ENCODE measurements around the gene LMO4.

Gene LMO4

DNA sequence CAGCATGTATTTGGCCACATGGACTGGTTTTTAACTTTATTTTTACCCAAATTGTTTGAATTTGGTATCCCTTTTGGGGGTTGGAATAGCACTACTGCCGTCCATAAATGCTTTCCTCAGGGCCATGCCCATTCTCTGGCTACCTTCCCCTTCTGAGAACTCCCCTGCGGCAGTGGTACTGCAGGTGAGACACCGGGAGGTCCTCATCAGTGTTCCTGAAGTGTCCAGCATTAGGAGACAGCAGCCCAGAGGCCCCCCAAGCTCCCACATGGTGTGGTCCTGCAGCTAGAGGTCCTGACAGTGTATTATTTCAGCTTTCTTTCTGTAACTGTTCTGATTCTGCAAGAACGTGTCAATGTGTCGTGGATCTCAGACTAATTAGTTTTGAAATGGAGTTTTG, 8.9 kb downstream of the LMO4 start:
- Histone ChIP-seq H3K36me3 (ENCODE audit: control insufficient read depth, insufficient read depth, low read length) (peaks cover 61% of the 10 kb centered on the region), H3K9ac (ENCODE audit: low read length) (no peak overlapping the region), H3K9me3 (ENCODE audit: control insufficient read depth, insufficient read depth, low read depth, low read length) (no peaks in the 10 kb centered on the region), H3K27ac (ENCODE audit: low read depth, low read length) (no peak overlapping the region), H3K4me3 (ENCODE audit: low read depth, low read length) (no peak overlapping the region), H3K27me3 (ENCODE audit: control insufficient read depth, insufficient read depth, low read length) (no peaks in the 10 kb centered on the region), H3K4me1 (ENCODE audit: control insufficient read depth, insufficient read depth, low read length) (peaks cover 38% of the 10 kb centered on the region)

GRCh38 chr1:87338566-87338965, 9.9 kb downstream of the LMO4 start:
- H3K4me3 ChIP-seq (ENCODE audit: low read depth, low read length) = no peak overlapping the region
- no peaks in the 10 kb centered on the region for H3K9me3 ChIP-seq (ENCODE audit: control insufficient read depth, insufficient read depth, low read depth, low read length)
- H3K27ac ChIP-seq (ENCODE audit: low read depth, low read length) = no peak overlapping the region
- H3K36me3 ChIP-seq (ENCODE audit: control insufficient read depth, insufficient read depth, low read length) = peaks cover 62% of the 10 kb centered on the region
- peaks cover 29% of the 10 kb centered on the region for H3K4me1 ChIP-seq (ENCODE audit: control insufficient read depth, insufficient read depth, low read length)
- H3K9ac ChIP-seq (ENCODE audit: low read length) = no peak overlapping the region
- H3K27me3 ChIP-seq (ENCODE audit: control insufficient read depth, insufficient read depth, low read length) = no peaks in the 10 kb centered on the region

DNA sequence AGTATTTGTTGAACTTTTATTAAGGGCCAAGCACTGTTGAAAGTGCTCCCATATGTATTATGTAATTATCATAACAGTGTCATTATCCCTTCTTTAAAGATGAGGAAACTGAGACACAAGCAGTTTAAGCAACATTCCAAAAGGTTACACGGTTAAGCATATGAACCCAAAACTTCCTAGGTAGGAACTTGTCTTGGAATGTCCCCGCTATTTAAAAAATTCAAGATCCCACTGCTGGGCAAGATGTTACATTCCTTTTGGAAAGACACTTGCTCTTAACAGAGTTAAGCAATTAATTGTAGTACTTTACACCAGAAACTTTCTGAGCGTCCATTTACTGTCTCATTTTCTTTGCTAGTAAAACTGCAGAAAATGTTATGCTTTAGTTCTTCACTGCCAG, 15.6 kb downstream of the LMO4 start:
- Histone ChIP-seq H3K27ac (ENCODE audit: low read depth, low read length) (no peak overlapping the region), H3K36me3 (ENCODE audit: control insufficient read depth, insufficient read depth, low read length) (peaks cover 66% of the 10 kb centered on the region), H3K4me1 (ENCODE audit: control insufficient read depth, insufficient read depth, low read length) (peaks cover 22% of the 10 kb centered on the region), H3K27me3 (ENCODE audit: control insufficient read depth, insufficient read depth, low read length) (no peaks in the 10 kb centered on the region), H3K9me3 (ENCODE audit: control insufficient read depth, insufficient read depth, low read depth, low read length) (no peaks in the 10 kb centered on the region), H3K4me3 (ENCODE audit: low read depth, low read length) (no peak overlapping the region), H3K9ac (ENCODE audit: low read length) (no peak overlapping the region)

DNA sequence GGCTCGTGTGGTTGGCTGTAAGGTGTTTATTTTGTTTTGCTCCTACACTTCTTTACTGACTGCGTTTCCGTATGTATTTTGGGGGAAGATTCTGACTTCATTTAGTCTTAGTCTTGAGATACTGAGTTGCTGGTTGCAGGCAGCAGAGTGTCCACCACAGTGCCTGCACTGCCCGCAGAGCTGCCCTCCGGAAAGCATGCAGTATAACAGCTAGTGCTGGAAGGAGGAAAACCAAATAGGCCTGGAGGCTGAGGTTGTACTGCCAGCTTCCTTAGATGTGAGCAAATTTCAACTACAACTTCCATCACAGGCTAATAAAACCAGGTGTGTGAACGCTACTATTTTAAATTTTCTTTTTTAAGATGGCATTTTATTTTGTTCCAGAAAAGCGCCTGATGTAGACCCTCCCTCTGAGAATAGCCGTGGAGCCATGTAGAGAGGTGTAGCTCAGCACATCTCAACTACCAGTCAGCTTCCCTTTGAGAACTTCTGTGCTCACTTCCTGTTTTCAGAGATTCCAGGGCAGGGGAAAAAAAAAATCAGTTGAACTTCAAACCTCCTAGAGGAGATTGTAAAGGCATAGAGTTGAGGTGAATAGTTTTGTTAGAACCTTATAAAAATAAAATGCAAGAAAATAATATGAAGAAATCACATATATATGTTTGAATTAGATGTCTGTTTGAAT, 17.6 kb downstream of the LMO4 start:
- Histone ChIP-seq H3K27me3 (ENCODE audit: control insufficient read depth, insufficient read depth, low read length) (no peaks in the 10 kb centered on the region), H3K36me3 (ENCODE audit: control insufficient read depth, insufficient read depth, low read length) (peaks cover 46% of the 10 kb centered on the region), H3K27ac (ENCODE audit: low read depth, low read length) (0 out of 2 replicates have a peak overlapping the region, but pooled peaks have one; percentile 10), H3K9ac (ENCODE audit: low read length) (no peak overlapping the region), H3K9me3 (ENCODE audit: control insufficient read depth, insufficient read depth, low read depth, low read length) (no peaks in the 10 kb centered on the region), H3K4me1 (ENCODE audit: control insufficient read depth, insufficient read depth, low read length) (peaks cover 22% of the 10 kb centered on the region), H3K4me3 (ENCODE audit: low read depth, low read length) (no peak overlapping the region)

GRCh38 chr1:87348341-87349019, 19.8 kb downstream of the LMO4 start:
- Histone ChIP-seq H3K9ac (ENCODE audit: low read length) (no peak overlapping the region), H3K9me3 (ENCODE audit: control insufficient read depth, insufficient read depth, low read depth, low read length) (no peaks in the 10 kb centered on the region), H3K27me3 (ENCODE audit: control insufficient read depth, insufficient read depth, low read length) (no peaks in the 10 kb centered on the region), H3K27ac (ENCODE audit: low read depth, low read length) (no peak overlapping the region), H3K4me1 (ENCODE audit: control insufficient read depth, insufficient read depth, low read length) (peaks cover 30% of the 10 kb centered on the region), H3K4me3 (ENCODE audit: low read depth, low read length) (no peak overlapping the region), H3K36me3 (ENCODE audit: control insufficient read depth, insufficient read depth, low read length) (peaks cover 24% of the 10 kb centered on the region)

- Histone ChIP-seq H3K27me3 (ENCODE audit: control insufficient read depth, insufficient read depth, low read length) (no peaks in the 10 kb centered on the region), H3K4me3 (ENCODE audit: low read depth, low read length) (no peak overlapping the region), H3K27ac (ENCODE audit: low read depth, low read length) (no peak overlapping the region), H3K4me1 (ENCODE audit: control insufficient read depth, insufficient read depth, low read length) (peaks cover 30% of the 10 kb centered on the region), H3K36me3 (ENCODE audit: control insufficient read depth, insufficient read depth, low read length) (peaks cover 18% of the 10 kb centered on the region), H3K9me3 (ENCODE audit: control insufficient read depth, insufficient read depth, low read depth, low read length) (no peaks in the 10 kb centered on the region), H3K9ac (ENCODE audit: low read length) (no peak overlapping the region)
These were observed 20.4 kb downstream of the LMO4 start for GRCh38 chr1:87349036-87349435.

- H3K36me3 ChIP-seq (ENCODE audit: control insufficient read depth, insufficient read depth, low read length) = no peaks in the 10 kb centered on the region
- no peak overlapping the region for H3K9ac ChIP-seq (ENCODE audit: low read length)
- H3K9me3 ChIP-seq (ENCODE audit: control insufficient read depth, insufficient read depth, low read depth, low read length) = no peaks in the 10 kb centered on the region
- H3K4me1 ChIP-seq (ENCODE audit: control insufficient read depth, insufficient read depth, low read length) = peaks cover 8% of the 10 kb centered on the region; the same call in 1 of the 2 replicates
- no peak overlapping the region for H3K4me3 ChIP-seq (ENCODE audit: low read depth, low read length)
- no peaks in the 10 kb centered on the region for H3K27me3 ChIP-seq (ENCODE audit: control insufficient read depth, insufficient read depth, low read length)
- H3K27ac ChIP-seq (ENCODE audit: low read depth, low read length) = no peak overlapping the region
These were observed 27.2 kb downstream of the LMO4 start for GRCh38 chr1:87355894-87356293.

DNA sequence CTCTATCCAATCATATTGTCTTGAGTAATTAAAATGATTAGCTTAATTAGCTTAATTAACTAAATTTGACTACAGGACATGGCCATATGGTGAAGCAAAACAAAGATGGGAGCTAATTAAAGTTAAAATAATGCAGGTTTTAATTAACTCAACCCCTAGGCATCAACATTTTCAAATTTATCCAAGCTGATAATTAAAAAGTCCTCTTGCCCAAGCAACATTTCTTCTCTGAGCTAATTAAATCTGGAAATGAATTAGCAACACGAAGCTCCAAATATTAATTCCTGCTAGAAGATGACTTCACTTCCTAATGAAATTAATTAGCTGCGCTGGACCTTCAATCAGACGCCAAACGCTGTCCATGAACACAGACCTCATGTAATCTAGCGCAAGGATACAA, 27.9 kb downstream of the LMO4 start:
- no peaks in the 10 kb centered on the region for H3K27me3 ChIP-seq (ENCODE audit: control insufficient read depth, insufficient read depth, low read length)
- H3K4me3 ChIP-seq (ENCODE audit: low read depth, low read length) = no peak overlapping the region
- H3K27ac ChIP-seq (ENCODE audit: low read depth, low read length) = no peak overlapping the region
- no peak overlapping the region for H3K9ac ChIP-seq (ENCODE audit: low read length)
- H3K4me1 ChIP-seq (ENCODE audit: control insufficient read depth, insufficient read depth, low read length) = peaks cover 8% of the 10 kb centered on the region; the same call in 1 of the 2 replicates
- H3K9me3 ChIP-seq (ENCODE audit: control insufficient read depth, insufficient read depth, low read depth, low read length) = no peaks in the 10 kb centered on the region
- H3K36me3 ChIP-seq (ENCODE audit: control insufficient read depth, insufficient read depth, low read length) = no peaks in the 10 kb centered on the region

GRCh38 chr1:87358219-87358618, 29.5 kb downstream of the LMO4 start:
- Histone ChIP-seq H3K27me3 (ENCODE audit: control insufficient read depth, insufficient read depth, low read length) (no peaks in the 10 kb centered on the region), H3K9ac (ENCODE audit: low read length) (no peak overlapping the region), H3K4me1 (ENCODE audit: control insufficient read depth, insufficient read depth, low read length) (no peaks in the 10 kb centered on the region), H3K36me3 (ENCODE audit: control insufficient read depth, insufficient read depth, low read length) (no peaks in the 10 kb centered on the region), H3K4me3 (ENCODE audit: low read depth, low read length) (no peak overlapping the region), H3K9me3 (ENCODE audit: control insufficient read depth, insufficient read depth, low read depth, low read length) (no peaks in the 10 kb centered on the region), H3K27ac (ENCODE audit: low read depth, low read length) (no peak overlapping the region)

GRCh38 chr1:87359586-87359985, 30.9 kb downstream of the LMO4 start:
- H3K9me3 ChIP-seq (ENCODE audit: control insufficient read depth, insufficient read depth, low read depth, low read length) = no peaks in the 10 kb centered on the region
- H3K4me1 ChIP-seq (ENCODE audit: control insufficient read depth, insufficient read depth, low read length) = no peaks in the 10 kb centered on the region
- H3K9ac ChIP-seq (ENCODE audit: low read length) = no peak overlapping the region
- H3K36me3 ChIP-seq (ENCODE audit: control insufficient read depth, insufficient read depth, low read length) = no peaks in the 10 kb centered on the region
- H3K27ac ChIP-seq (ENCODE audit: low read depth, low read length) = no peak overlapping the region
- H3K4me3 ChIP-seq (ENCODE audit: low read depth, low read length) = no peak overlapping the region
- no peaks in the 10 kb centered on the region for H3K27me3 ChIP-seq (ENCODE audit: control insufficient read depth, insufficient read depth, low read length)

DNA sequence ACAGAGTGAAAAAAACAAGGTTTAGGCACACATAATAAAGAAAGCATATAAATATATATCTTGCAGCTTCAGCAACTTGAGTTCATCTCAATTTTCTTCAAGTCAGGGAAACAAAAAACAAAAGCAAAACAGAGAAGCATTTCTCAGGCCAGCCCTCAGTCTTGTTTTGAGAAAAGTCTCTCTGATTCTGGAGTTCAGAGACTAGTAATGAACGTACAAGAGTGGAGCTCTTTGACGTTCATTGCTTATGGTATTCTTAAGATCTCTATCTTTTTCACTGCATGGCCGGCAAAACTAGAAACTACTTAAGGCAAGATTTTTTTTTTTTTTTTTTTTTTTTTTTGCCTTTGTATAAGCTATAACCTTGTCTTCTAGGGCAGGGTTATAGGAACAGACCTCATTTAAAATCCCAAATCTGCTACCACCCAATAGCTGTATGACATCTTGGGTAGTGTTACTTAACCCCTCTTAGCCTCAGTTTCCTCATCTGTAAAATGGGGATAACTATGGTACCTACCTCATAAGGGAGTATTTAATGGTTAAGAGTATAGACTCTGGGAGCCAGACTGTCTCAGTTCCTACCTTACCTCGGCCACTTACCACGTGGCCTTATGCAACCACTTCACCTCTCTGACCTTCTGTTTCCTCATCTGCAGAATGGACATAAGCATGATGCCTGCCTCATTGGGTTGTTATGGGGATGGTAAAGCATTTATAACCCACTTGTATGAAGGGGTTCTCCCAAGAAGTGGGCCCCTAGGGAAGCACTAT, 33.6 kb downstream of the LMO4 start:
- H3K9me3 ChIP-seq (ENCODE audit: control insufficient read depth, insufficient read depth, low read depth, low read length) = no peaks in the 10 kb centered on the region
- no peaks in the 10 kb centered on the region for H3K36me3 ChIP-seq (ENCODE audit: control insufficient read depth, insufficient read depth, low read length)
- no peak overlapping the region for H3K9ac ChIP-seq (ENCODE audit: low read length)
- H3K27me3 ChIP-seq (ENCODE audit: control insufficient read depth, insufficient read depth, low read length) = no peaks in the 10 kb centered on the region
- H3K4me1 ChIP-seq (ENCODE audit: control insufficient read depth, insufficient read depth, low read length) = no peaks in the 10 kb centered on the region
- H3K27ac ChIP-seq (ENCODE audit: low read depth, low read length) = no peak overlapping the region
- no peak overlapping the region for H3K4me3 ChIP-seq (ENCODE audit: low read depth, low read length)
